ENCODE data around the gene FUNDC1. TPM values are rescaled to one million over a fixed set of nuclear protein-coding genes. Genes with fewer than 3 reads are reported as not detected.

The FUNDC1 gene
- total RNA-seq, 1 donor from 2014 or later, result 34.9 TPM

- Mint-ChIP-seq H3K36me3 (no peaks in the 10 kb centered on the region), H3K9me3 (peaks cover 3% of the 10 kb centered on the region), H3K4me1 (no peaks in the 10 kb centered on the region), H3K4me3 (no peak overlapping the region), H3K27ac (no peak overlapping the region), H3K27me3 (ENCODE audit: insufficient read depth, low read depth) (peaks cover 3% of the 10 kb centered on the region)
- H3K27me3 ChIP-seq, result no peaks in the 10 kb centered on the region
- no peak overlapping the region for H3K27ac ChIP-seq
- H3K4me2 ChIP-seq, result no peak overlapping the region
- H3K9me3 ChIP-seq (ENCODE audit: low read depth), result no peaks in the 10 kb centered on the region
- no peaks in the 10 kb centered on the region for H4K20me1 ChIP-seq (ENCODE audit: low read depth)
- DNase-seq (ENCODE audit: low spot score), result no peak
- no peak overlapping the region for H3K9ac ChIP-seq
- H3K4me1 ChIP-seq, result no peaks in the 10 kb centered on the region
- H3K4me3 ChIP-seq, result no peak overlapping the region
- no peaks in the 10 kb centered on the region for H3K36me3 ChIP-seq
- peaks cover 18% of the 10 kb centered on the region for H3K79me2 ChIP-seq (ENCODE audit: low read depth)
- H3F3A ChIP-seq (ENCODE audit: low read depth), result no peaks in the 10 kb centered on the region
- no peak overlapping the region for H2AFZ ChIP-seq (replicated peaks)
- TF ChIP-seq EZH2 (IDR thresholded peaks at IDR 0.05) (no peak), EZH2phosphoT487 (IDR thresholded peaks at IDR 0.05) (no peak)
- TF ChIP-seq, protein P1, sequence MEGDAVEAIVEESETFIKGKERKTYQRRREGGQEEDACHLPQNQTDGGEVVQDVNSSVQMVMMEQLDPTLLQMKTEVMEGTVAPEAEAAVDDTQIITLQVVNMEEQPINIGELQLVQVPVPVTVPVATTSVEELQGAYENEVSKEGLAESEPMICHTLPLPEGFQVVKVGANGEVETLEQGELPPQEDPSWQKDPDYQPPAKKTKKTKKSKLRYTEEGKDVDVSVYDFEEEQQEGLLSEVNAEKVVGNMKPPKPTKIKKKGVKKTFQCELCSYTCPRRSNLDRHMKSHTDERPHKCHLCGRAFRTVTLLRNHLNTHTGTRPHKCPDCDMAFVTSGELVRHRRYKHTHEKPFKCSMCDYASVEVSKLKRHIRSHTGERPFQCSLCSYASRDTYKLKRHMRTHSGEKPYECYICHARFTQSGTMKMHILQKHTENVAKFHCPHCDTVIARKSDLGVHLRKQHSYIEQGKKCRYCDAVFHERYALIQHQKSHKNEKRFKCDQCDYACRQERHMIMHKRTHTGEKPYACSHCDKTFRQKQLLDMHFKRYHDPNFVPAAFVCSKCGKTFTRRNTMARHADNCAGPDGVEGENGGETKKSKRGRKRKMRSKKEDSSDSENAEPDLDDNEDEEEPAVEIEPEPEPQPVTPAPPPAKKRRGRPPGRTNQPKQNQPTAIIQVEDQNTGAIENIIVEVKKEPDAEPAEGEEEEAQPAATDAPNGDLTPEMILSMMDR (IDR thresholded peaks at IDR 0.05), result no peak
Measured at GRCh38 chrX:44544036-44544435, 1.4 kb upstream of the FUNDC1 start.

GRCh38 chrX:44536198-44536597, 6.5 kb downstream of the FUNDC1 start:
- Histone ChIP-seq H3F3A (ENCODE audit: low read depth) (no peaks in the 10 kb centered on the region), H2AFZ (replicated peaks) (no peak overlapping the region), H3K27me3 (no peaks in the 10 kb centered on the region), H3K9me3 (ENCODE audit: low read depth) (no peaks in the 10 kb centered on the region), H3K9ac (no peak overlapping the region), H4K20me1 (ENCODE audit: low read depth) (no peaks in the 10 kb centered on the region), H3K36me3 (no peaks in the 10 kb centered on the region), H3K4me3 (no peak overlapping the region), H3K4me2 (no peak overlapping the region), H3K27ac (no peak overlapping the region), H3K4me1 (no peaks in the 10 kb centered on the region), H3K79me2 (ENCODE audit: low read depth) (peaks cover 6% of the 10 kb centered on the region)
- Mint-ChIP-seq H3K27ac (no peak overlapping the region), H3K27me3 (ENCODE audit: insufficient read depth, low read depth) (peaks cover 3% of the 10 kb centered on the region), H3K36me3 (peaks cover 15% of the 10 kb centered on the region), H3K9me3 (peaks cover 13% of the 10 kb centered on the region), H3K4me3 (no peak overlapping the region), H3K4me1 (no peaks in the 10 kb centered on the region)
- TF ChIP-seq EZH2 (IDR thresholded peaks at IDR 0.05) (no peak), EZH2phosphoT487 (IDR thresholded peaks at IDR 0.05) (no peak)
- TF ChIP-seq, protein P1 (IDR thresholded peaks at IDR 0.05), result no peak
- DNase-seq (ENCODE audit: low spot score), result no peak

DNA sequence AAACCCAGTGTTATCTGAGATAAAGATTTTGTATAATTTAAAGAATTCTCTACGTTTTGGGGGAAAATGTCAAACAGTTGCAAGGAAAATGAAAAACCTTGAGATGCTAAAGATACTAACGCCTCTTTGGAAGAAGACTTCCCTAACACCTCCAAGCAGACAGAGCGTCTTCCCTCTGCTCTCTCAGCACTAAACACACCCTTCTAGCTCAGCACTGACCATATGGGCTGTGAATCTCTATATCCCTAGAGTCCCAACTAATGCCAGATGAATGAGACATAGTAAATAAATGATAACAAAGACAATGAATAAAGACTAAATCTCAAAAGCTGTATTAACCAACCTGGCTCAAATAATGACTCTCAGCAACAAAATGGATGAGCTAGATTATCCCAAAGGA, 13.3 kb downstream of the FUNDC1 start:
- no peak for DNase-seq (ENCODE audit: low spot score)

More for the DNA sequence above, 13.3 kb downstream of the FUNDC1 start:
- Mint-ChIP-seq H3K4me1 (no peaks in the 10 kb centered on the region), H3K27ac (no peak overlapping the region), H3K4me3 (no peak overlapping the region), H3K36me3 (peaks cover 13% of the 10 kb centered on the region), H3K27me3 (ENCODE audit: insufficient read depth, low read depth) (no peaks in the 10 kb centered on the region), H3K9me3 (no peaks in the 10 kb centered on the region)
- H3K27ac ChIP-seq, result no peak overlapping the region
- H3K9me3 ChIP-seq (ENCODE audit: low read depth), result no peaks in the 10 kb centered on the region
- peaks cover 3% of the 10 kb centered on the region for H3K79me2 ChIP-seq (ENCODE audit: low read depth)
- H2AFZ ChIP-seq (replicated peaks), result no peak overlapping the region
- no peaks in the 10 kb centered on the region for H3K27me3 ChIP-seq
- H3F3A ChIP-seq (ENCODE audit: low read depth), result no peaks in the 10 kb centered on the region
- no peak overlapping the region for H3K9ac ChIP-seq
- H3K4me3 ChIP-seq, result no peak overlapping the region
- no peak overlapping the region for H3K4me2 ChIP-seq
- no peak for TF ChIP-seq EZH2 (IDR thresholded peaks at IDR 0.05)
- TF ChIP-seq EZH2phosphoT487 (IDR thresholded peaks at IDR 0.05), result no peak
- TF ChIP-seq, protein P1 (IDR thresholded peaks at IDR 0.05), result no peak
- H4K20me1 ChIP-seq (ENCODE audit: low read depth), result no peaks in the 10 kb centered on the region
- no peaks in the 10 kb centered on the region for H3K4me1 ChIP-seq
- H3K36me3 ChIP-seq, result no peaks in the 10 kb centered on the region
